Gastroesophageal sphincter (tissue), 3 donors: ENCODE results near the gene NEK7.

ENCODE experiments used
- CTCF ChIP-seq, 4 experiments: fragments of 200-600 bp in 2 of 4; fragments of 450-650 bp in 2 of 4; sonication (generic) in 1 of 4; IDR thresholded peaks; one replicate each; pipeline ENCODE4 v1.5.1; 2017 to 2019; ENCODE audit warnings: antibody characterized with exemption in 4 of 4, mild to moderate bottlenecking in 2 of 4, moderate library complexity in 2 of 4
- EP300 ChIP-seq: sonication (generic); formaldehyde crosslinking; IDR thresholded peaks from one replicate; pipeline ENCODE4 v1.6.1; 2017; ENCODE audit warnings: antibody characterized with exemption, mild to moderate bottlenecking
- POLR2A ChIP-seq, 2 donors: fragments of 450-650 bp; IDR thresholded peaks; one replicate each; pipeline ENCODE4 v1.6.1; 2017; ENCODE audit warnings: antibody characterized with exemption in 2 of 2, mild to moderate bottlenecking in 2 of 2, moderate library complexity in 1 of 2
- POLR2AphosphoS5 ChIP-seq: sonication (generic); formaldehyde crosslinking; IDR thresholded peaks from one replicate; pipeline ENCODE4 v1.6.1; 2017; ENCODE audit warnings: antibody characterized with exemption

GRCh38 chr1:198117267-198117666 lies 39.5 kb upstream of the NEK7 start:
- no peak for TF ChIP-seq CTCF (IDR thresholded peaks at IDR 0.05)
- no peak for TF ChIP-seq POLR2A (IDR thresholded peaks at IDR 0.05)
- TF ChIP-seq POLR2AphosphoS5, result no peak
- TF ChIP-seq EP300, result no peak
